GM21526 (cell line): ENCODE results near the gene DNAJC8.

ENCODE experiments used
- ATAC-seq: cut with Tn5 transposase; IDR thresholded peaks from one replicate; pipeline ENCODE4 v1.9.1; 2021; ENCODE audit warnings: moderate library complexity; ENCODE audit not compliant: unreplicated experiment, low FRiP score

The DNAJC8 gene

GRCh38 chr1:28208818-28209441 is 23.9 kb downstream of the DNAJC8 start:
- no peak for ATAC-seq

GRCh38 chr1:28205243-28205642 is 27.6 kb downstream of the DNAJC8 start:
- ATAC-seq: no peak

GRCh38 chr1:28200234-28200873 is 32.5 kb downstream of the DNAJC8 start:
- ATAC-seq: no peak

GRCh38 chr1:28199328-28200233 is 33.2 kb downstream of the DNAJC8 start:
- ATAC-seq: peak; percentile 65

- no peak for ATAC-seq
Measured at GRCh38 chr1:28197682-28198415, 35.0 kb downstream of the DNAJC8 start.

- no peak for ATAC-seq
Measured at GRCh38 chr1:28196330-28196729, 36.5 kb downstream of the DNAJC8 start.

GRCh38 chr1:28195780-28196179 is 37.0 kb downstream of the DNAJC8 start:
- no peak for ATAC-seq

- no peak for ATAC-seq
Measured at GRCh38 chr1:28194326-28195035, 38.3 kb downstream of the DNAJC8 start.

GRCh38 chr1:28193701-28194161 is 39.1 kb downstream of the DNAJC8 start:
- ATAC-seq: no peak

- ATAC-seq: no peak
Measured at GRCh38 chr1:28190996-28191645, 41.7 kb downstream of the DNAJC8 start.

- ATAC-seq: no peak
Measured at GRCh38 chr1:28190337-28190979, 42.4 kb downstream of the DNAJC8 start.

- no peak for ATAC-seq
Measured at GRCh38 chr1:28185071-28185470, 47.8 kb downstream of the DNAJC8 start.

- no peak for ATAC-seq
Measured at GRCh38 chr1:28180306-28181305, 52.2 kb downstream of the DNAJC8 start.

- ATAC-seq: no peak
Measured at GRCh38 chr1:28178690-28179485, 53.9 kb downstream of the DNAJC8 start.

- no peak for ATAC-seq
Measured at GRCh38 chr1:28176492-28177470, 56.0 kb downstream of the DNAJC8 start, which contains the start of gene PTAFR. TSS of gene PTAFR (minus strand) at chr1:28176690. CDS start at chr1:28151021, 25,669 bp downstream.
